Measurements from ENCODE around the gene LRRC18.

LRRC18 gene

DNA sequence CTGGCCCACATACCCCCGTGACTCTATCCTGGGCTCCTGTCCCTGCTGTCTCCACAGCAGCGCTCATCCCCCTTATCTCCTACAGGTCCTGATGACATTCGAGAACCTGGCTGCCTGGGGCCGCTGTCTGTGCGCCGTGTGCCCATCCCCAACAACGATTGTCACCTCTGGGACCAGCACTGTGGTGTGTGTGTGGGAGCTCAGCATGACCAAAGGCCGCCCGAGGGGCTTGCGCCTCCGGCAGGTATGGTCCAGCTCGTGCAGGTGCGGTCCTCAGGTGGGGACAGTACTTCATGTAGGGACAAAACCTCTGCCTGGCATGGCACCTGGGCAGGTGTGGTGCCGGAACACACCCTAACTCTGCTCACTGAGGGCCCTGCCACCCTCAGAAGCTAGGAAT is 30.4 kb upstream of the LRRC18 start:
- Histone ChIP-seq H3K36me3 (ENCODE audit: control insufficient read depth in 2 of 2, insufficient read depth in 2 of 2, low read length in 2 of 2) (peaks cover 0 to 4% of the 10 kb centered on the region in 2 donors), H3K9me3 (ENCODE audit: control insufficient read depth in 2 of 2, low read length in 2 of 2) (no peaks in the 10 kb centered on the region), H3K27ac (ENCODE audit: low read depth in 2 of 2, low read length in 2 of 2) (no peak overlapping the region), H3K9ac (ENCODE audit: low read depth in 1 of 2, low read length in 2 of 2) (no peak overlapping the region), H3K4me3 (ENCODE audit: low read length in 2 of 2) (no peak overlapping the region), H3K4me1 (ENCODE audit: control insufficient read depth in 2 of 2, insufficient read depth in 2 of 2, low read length in 2 of 2) (no peaks in the 10 kb centered on the region), H3K27me3 (ENCODE audit: control insufficient read depth in 2 of 2, insufficient read depth in 2 of 2, low read length in 2 of 2) (no peaks in the 10 kb centered on the region)

DNA sequence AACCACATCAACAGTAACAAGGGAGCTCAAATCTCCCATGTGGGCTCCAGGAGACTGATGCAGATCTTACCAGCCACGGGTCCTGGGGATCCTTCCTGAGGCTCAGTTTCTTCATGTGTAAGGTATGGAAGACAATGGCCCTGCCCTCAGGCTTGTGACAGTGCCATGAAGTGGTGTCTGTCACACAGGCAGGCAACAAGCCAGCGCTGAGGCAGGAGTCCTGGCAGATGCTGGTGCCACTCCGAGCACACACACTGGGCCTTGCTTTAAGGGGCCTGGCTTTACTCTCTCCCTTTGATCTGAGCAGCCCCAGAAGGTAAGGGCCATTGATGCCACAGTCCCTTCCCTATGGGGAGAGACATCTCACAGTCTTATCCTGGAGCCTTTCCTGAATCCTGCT is 28.4 kb upstream of the LRRC18 start:
- Histone ChIP-seq H3K9me3 (ENCODE audit: control insufficient read depth in 2 of 2, low read length in 2 of 2) (no peaks in the 10 kb centered on the region), H3K27me3 (ENCODE audit: control insufficient read depth in 2 of 2, insufficient read depth in 2 of 2, low read length in 2 of 2) (no peaks in the 10 kb centered on the region), H3K9ac (ENCODE audit: low read depth in 1 of 2, low read length in 2 of 2) (no peak overlapping the region), H3K27ac (ENCODE audit: low read depth in 2 of 2, low read length in 2 of 2) (no peak overlapping the region), H3K36me3 (ENCODE audit: control insufficient read depth in 2 of 2, insufficient read depth in 2 of 2, low read length in 2 of 2) (no peaks in the 10 kb centered on the region), H3K4me1 (ENCODE audit: control insufficient read depth in 2 of 2, insufficient read depth in 2 of 2, low read length in 2 of 2) (no peaks in the 10 kb centered on the region), H3K4me3 (ENCODE audit: low read length in 2 of 2) (no peak overlapping the region)

DNA sequence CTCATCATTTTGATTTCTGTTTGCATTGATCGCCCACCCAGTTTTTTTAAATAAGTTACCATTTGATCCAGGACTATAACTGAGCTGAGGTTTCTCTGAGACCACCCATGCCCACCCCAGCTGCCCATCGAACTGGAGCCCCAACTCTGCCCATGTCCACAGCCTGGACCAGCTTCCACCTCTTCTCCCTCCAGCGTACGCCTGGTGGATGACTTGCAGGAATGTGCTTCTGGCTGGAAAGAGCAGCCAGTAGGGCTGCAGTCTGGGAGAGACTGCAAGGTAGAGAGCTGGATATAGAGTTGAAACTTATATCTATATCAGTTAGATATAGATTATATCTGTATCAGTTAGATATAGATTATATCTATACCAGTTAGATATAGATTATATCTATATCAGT is 25.8 kb upstream of the LRRC18 start:
- H3K27me3 ChIP-seq (ENCODE audit: control insufficient read depth in 2 of 2, insufficient read depth in 2 of 2, low read length in 2 of 2), result no peaks in the 10 kb centered on the region
- H3K9me3 ChIP-seq (ENCODE audit: control insufficient read depth in 2 of 2, low read length in 2 of 2), result no peaks in the 10 kb centered on the region
- no peaks in the 10 kb centered on the region for H3K36me3 ChIP-seq (ENCODE audit: control insufficient read depth in 2 of 2, insufficient read depth in 2 of 2, low read length in 2 of 2)

DNA sequence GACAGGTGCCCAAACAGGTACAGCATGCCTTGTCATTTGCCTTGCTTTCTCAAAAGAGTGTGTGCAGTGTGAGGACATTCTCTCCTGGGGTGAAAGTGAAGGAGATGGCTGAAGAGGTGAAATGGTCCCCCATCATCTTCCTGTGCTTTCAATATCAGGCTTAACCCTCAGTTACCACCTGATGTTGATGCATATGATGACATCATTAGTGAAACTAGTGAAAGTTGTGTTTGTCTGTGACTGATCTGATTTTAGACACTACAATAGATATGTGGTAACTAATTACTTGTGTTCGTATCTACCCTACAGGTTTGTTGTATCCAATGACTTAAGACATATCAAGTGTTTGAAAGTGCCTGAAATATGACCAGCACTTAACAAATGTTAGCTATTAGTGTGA is 24.4 kb upstream of the LRRC18 start:
- Histone ChIP-seq H3K27me3 (ENCODE audit: control insufficient read depth in 2 of 2, insufficient read depth in 2 of 2, low read length in 2 of 2) (no peaks in the 10 kb centered on the region), H3K36me3 (ENCODE audit: control insufficient read depth in 2 of 2, insufficient read depth in 2 of 2, low read length in 2 of 2) (no peaks in the 10 kb centered on the region), H3K9me3 (ENCODE audit: control insufficient read depth in 2 of 2, low read length in 2 of 2) (no peaks in the 10 kb centered on the region), H3K4me3 (ENCODE audit: low read length in 2 of 2) (no peak overlapping the region), H3K4me1 (ENCODE audit: control insufficient read depth in 2 of 2, insufficient read depth in 2 of 2, low read length in 2 of 2) (no peaks in the 10 kb centered on the region), H3K27ac (ENCODE audit: low read depth in 2 of 2, low read length in 2 of 2) (no peak overlapping the region), H3K9ac (ENCODE audit: low read depth in 1 of 2, low read length in 2 of 2) (no peak overlapping the region)

More for the DNA sequence above, 25.8 kb upstream of the LRRC18 start:
- Histone ChIP-seq H3K9ac (ENCODE audit: low read depth in 1 of 2, low read length in 2 of 2) (no peak overlapping the region), H3K27ac (ENCODE audit: low read depth in 2 of 2, low read length in 2 of 2) (no peak overlapping the region), H3K4me1 (ENCODE audit: control insufficient read depth in 2 of 2, insufficient read depth in 2 of 2, low read length in 2 of 2) (no peaks in the 10 kb centered on the region), H3K4me3 (ENCODE audit: low read length in 2 of 2) (no peak overlapping the region)

DNA sequence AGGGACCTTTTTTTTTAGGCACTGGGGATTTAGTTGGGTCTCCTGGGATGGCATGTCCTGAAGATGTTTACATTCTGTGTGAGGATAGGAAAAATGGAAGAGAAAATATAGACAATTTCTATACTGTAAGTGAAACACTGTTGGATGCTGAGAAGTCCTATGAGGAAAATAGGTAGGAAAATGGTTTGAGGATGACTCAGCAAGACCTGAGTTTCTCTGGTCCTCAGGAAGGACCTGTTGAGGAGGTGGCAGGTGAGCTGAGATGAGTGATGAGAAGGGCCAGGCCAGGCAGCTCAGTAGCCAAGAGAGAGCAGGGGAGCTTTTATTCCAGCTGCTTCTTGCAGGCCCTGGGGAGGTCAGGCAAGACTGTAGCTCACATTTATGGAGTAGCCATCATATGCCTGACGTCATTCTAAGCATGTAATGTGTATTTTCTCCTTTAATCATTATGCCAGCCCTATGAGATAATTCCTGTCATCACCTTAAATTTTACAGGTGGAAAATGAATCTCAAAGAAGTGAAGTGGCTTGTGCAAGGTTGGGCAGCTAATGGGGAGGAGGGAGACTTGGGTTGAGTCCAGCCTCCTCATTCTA is 19.1 kb upstream of the LRRC18 start:
- Histone ChIP-seq H3K36me3 (ENCODE audit: control insufficient read depth in 2 of 2, insufficient read depth in 2 of 2, low read length in 2 of 2) (no peaks in the 10 kb centered on the region), H3K27ac (ENCODE audit: low read depth in 2 of 2, low read length in 2 of 2) (no peak overlapping the region), H3K4me1 (ENCODE audit: control insufficient read depth in 2 of 2, insufficient read depth in 2 of 2, low read length in 2 of 2) (no peaks in the 10 kb centered on the region), H3K4me3 (ENCODE audit: low read length in 2 of 2) (no peak overlapping the region), H3K9me3 (ENCODE audit: control insufficient read depth in 2 of 2, low read length in 2 of 2) (no peaks in the 10 kb centered on the region), H3K9ac (ENCODE audit: low read depth in 1 of 2, low read length in 2 of 2) (no peak overlapping the region), H3K27me3 (ENCODE audit: control insufficient read depth in 2 of 2, insufficient read depth in 2 of 2, low read length in 2 of 2) (no peaks in the 10 kb centered on the region)

DNA sequence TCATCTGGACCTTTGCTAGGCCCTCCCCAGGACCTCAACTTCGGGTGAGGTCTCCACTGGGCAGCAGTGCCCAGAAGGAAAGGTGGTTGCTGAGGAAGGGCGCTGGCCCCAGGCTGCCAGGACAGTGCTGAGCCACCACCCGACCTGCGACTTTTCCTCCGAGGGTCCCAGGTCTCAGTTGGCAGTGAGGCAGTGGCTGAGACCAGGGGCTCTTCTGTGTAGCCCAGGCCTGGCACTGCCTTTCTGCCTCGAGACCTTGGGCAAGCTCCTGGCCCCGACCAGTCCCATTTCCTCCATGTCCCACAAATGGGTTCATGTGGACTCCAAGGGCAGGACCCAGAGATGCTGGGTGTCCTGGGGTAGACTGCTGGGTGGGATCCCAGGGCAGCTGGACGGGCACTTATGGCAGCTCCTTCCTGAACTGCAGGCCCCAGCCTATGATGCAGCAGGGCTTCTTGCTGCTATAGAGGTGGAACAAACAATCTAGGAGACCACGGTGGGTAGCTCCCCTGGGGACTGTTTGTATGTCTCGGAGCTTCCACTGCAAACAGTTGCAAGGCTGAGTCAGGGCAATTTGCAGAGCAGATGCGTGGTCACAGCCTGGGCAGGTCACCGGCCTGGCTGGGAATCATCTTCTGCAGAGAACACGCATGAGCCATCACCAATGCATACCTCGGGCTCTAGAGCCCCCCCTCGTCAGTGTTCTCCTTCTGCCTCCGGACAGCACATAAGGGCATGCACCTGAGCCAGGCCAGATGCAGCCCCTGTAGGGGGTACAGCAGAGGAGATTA is 17.9 kb upstream of the LRRC18 start:
- Histone ChIP-seq H3K36me3 (ENCODE audit: control insufficient read depth in 2 of 2, insufficient read depth in 2 of 2, low read length in 2 of 2) (no peaks in the 10 kb centered on the region), H3K9ac (ENCODE audit: low read depth in 1 of 2, low read length in 2 of 2) (no peak overlapping the region), H3K27me3 (ENCODE audit: control insufficient read depth in 2 of 2, insufficient read depth in 2 of 2, low read length in 2 of 2) (no peaks in the 10 kb centered on the region), H3K27ac (ENCODE audit: low read depth in 2 of 2, low read length in 2 of 2) (no peak overlapping the region), H3K9me3 (ENCODE audit: control insufficient read depth in 2 of 2, low read length in 2 of 2) (no peaks in the 10 kb centered on the region), H3K4me3 (ENCODE audit: low read length in 2 of 2) (no peak overlapping the region), H3K4me1 (ENCODE audit: control insufficient read depth in 2 of 2, insufficient read depth in 2 of 2, low read length in 2 of 2) (no peaks in the 10 kb centered on the region)

DNA sequence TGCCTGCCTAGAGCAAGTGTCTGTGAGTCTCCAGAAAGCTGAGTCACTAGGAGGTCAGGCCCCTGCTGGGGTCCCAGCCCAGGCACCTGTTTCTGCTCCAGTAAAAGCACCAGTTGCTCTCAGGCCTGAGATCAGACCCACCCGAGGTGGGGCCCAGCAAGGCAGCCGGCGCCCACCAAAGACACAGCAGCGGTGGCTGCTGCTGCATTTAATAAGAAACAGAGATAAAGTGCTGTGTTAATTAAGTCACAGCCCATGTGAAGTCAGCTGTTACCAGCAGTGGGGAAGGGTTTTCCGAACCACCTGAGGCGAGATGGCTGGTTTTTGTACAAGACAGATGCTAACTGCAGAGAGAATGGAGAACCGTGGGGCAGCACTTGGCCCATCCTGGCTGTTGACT is 12.1 kb upstream of the LRRC18 start:
- H3K9ac ChIP-seq (ENCODE audit: low read depth in 1 of 2, low read length in 2 of 2), result no peak overlapping the region
- H3K9me3 ChIP-seq (ENCODE audit: control insufficient read depth in 2 of 2, low read length in 2 of 2), result no peaks in the 10 kb centered on the region
- H3K36me3 ChIP-seq (ENCODE audit: control insufficient read depth in 2 of 2, insufficient read depth in 2 of 2, low read length in 2 of 2), result no peaks in the 10 kb centered on the region
- no peak overlapping the region for H3K27ac ChIP-seq (ENCODE audit: low read depth in 2 of 2, low read length in 2 of 2)
- peaks cover 0 to 2% of the 10 kb centered on the region in 2 donors for H3K4me1 ChIP-seq (ENCODE audit: control insufficient read depth in 2 of 2, insufficient read depth in 2 of 2, low read length in 2 of 2)
- H3K27me3 ChIP-seq (ENCODE audit: control insufficient read depth in 2 of 2, insufficient read depth in 2 of 2, low read length in 2 of 2), result no peaks in the 10 kb centered on the region
- H3K4me3 ChIP-seq (ENCODE audit: low read length in 2 of 2), result no peak overlapping the region

DNA sequence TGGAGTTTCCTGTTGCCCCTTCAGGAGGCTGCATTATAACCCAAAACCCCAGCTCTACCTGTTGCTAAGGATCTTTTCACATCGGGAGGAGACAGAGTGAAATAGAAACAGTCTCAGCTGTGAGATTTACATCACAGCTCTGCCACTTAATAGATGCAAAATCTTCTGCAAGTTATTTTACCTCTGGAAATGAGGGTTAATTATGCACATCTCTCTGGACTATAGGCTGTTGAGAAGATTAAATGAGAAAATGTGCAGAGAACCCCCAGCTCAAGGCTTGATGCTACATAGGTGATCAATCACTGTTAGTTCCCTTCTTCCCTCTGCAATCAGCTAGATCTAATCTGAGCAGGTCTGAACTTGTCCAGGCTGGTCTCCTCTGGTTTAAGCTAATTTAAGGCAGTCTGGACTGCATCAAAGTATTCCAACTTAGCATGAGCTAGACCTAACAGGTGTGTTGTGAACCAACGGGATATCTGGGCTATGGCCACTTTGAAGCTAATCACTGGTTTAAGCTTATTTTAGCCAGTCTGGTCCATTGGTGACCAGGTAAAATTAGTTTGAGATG is 8.9 kb upstream of the LRRC18 start:
- Histone ChIP-seq H3K27me3 (ENCODE audit: control insufficient read depth in 2 of 2, insufficient read depth in 2 of 2, low read length in 2 of 2) (no peaks in the 10 kb centered on the region), H3K36me3 (ENCODE audit: control insufficient read depth in 2 of 2, insufficient read depth in 2 of 2, low read length in 2 of 2) (peaks cover 0 to 3% of the 10 kb centered on the region in 2 donors), H3K9ac (ENCODE audit: low read depth in 1 of 2, low read length in 2 of 2) (no peak overlapping the region), H3K4me1 (ENCODE audit: control insufficient read depth in 2 of 2, insufficient read depth in 2 of 2, low read length in 2 of 2) (peaks cover 3 to 8% of the 10 kb centered on the region in 2 donors), H3K9me3 (ENCODE audit: control insufficient read depth in 2 of 2, low read length in 2 of 2) (no peaks in the 10 kb centered on the region), H3K4me3 (ENCODE audit: low read length in 2 of 2) (no peak overlapping the region), H3K27ac (ENCODE audit: low read depth in 2 of 2, low read length in 2 of 2) (no peak overlapping the region)

DNA sequence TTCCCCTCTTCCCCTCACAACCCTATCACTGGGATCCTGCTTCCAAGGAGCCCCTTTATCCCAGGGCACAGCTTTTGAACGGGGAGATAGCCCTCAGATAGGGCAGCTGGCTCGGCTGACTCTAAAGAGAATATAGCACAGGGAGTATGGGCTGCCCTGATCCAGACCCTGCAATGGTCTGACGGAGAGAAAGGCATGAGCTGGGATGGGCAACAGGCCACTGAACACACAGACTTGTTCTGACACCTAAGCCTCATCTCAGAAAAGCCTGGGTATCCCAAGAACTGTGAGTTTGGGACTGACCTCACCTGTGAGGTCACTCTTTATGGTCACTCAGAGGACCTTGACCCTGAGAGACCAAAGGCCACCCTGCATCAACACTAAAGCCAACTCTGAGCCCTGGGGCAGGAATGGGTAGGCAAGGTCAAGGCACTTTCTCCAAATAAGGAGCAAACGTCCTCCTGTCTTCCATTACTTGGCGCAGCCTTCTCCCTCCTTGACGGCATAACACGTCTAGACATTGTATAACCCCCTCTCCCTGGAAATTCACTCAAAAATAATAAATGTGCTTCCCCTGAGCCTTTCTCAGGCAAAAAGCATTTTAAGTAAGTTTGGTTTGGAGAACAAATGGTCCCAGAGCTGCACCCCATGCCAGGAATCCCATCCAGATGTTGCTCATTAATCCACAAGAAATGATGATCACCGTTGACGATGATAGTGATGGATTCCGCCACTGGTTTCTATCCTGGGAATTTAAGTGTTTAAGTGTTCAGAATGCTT is 8.2 kb upstream of the LRRC18 start:
- H3K27ac ChIP-seq (ENCODE audit: low read depth in 2 of 2, low read length in 2 of 2), result no peak overlapping the region
- no peak overlapping the region for H3K9ac ChIP-seq (ENCODE audit: low read depth in 1 of 2, low read length in 2 of 2)
- no peaks in the 10 kb centered on the region for H3K27me3 ChIP-seq (ENCODE audit: control insufficient read depth in 2 of 2, insufficient read depth in 2 of 2, low read length in 2 of 2)
- peaks cover 0 to 3% of the 10 kb centered on the region in 2 donors for H3K36me3 ChIP-seq (ENCODE audit: control insufficient read depth in 2 of 2, insufficient read depth in 2 of 2, low read length in 2 of 2)
- H3K4me1 ChIP-seq (ENCODE audit: control insufficient read depth in 2 of 2, insufficient read depth in 2 of 2, low read length in 2 of 2), result peaks cover 3 to 8% of the 10 kb centered on the region in 2 donors
- no peak overlapping the region for H3K4me3 ChIP-seq (ENCODE audit: low read length in 2 of 2)
- no peaks in the 10 kb centered on the region for H3K9me3 ChIP-seq (ENCODE audit: control insufficient read depth in 2 of 2, low read length in 2 of 2)
